SK-N-SH (cell line): ENCODE data around the gene INPP5B. TPM values are rescaled to one million over a fixed set of nuclear protein-coding genes. Genes with fewer than 3 reads are reported as not detected.

Experiments
- CTCF ChIA-PET: fragments of 300-600, 350-600 bp; formaldehyde crosslinking; extraction: SDS; loops from one replicate; lab custom pipeline; 2021; lab: Yijun Ruan, JAX
- POLR2A ChIA-PET: fragments of 350-600 bp; sonication (Branson Sonifier 250); formaldehyde crosslinking; extraction: SDS; loops from one replicate; lab custom pipeline; 2020; ENCODE audit warnings: antibody characterized with exemption, inconsistent platforms; lab: Yijun Ruan, JAX
- DNase-seq: peaks from one replicate; pipeline ENCODE4 v3.0.0; 2012
- H2AFZ ChIP-seq: fragments of 200-600 bp; sonication (generic); 2 replicates; pipeline ENCODE4 v1.8.1; 2016; ENCODE audit warnings: antibody characterized with exemption, mild to moderate bottlenecking, low read depth
- H3F3A ChIP-seq: fragments of 200-600 bp; sonication (generic); replicated peaks from 2 replicates; pipeline ENCODE3; 2016; ENCODE audit warnings: antibody characterized with exemption, mild to moderate bottlenecking; ENCODE audit not compliant: insufficient read depth
- H3K27ac ChIP-seq, 2 experiments: fragments of 200-500 bp in 1 of 2; fragments of 200-600 bp in 1 of 2; sonication (Bioruptor generic) in 1 of 2; sonication (generic), shearing (Covaris generic) in 1 of 2; 2 replicates each; pipeline versions ENCODE4 v1.5.1 to v1.6.1; 2014 to 2016; ENCODE audit warnings: low read depth in 2 of 2, inconsistent platforms in 1 of 2, low read length in 1 of 2, mild to moderate bottlenecking in 1 of 2, mixed read lengths in 1 of 2
- H3K27me3 ChIP-seq: fragments of 200-600 bp; sonication (generic), shearing (Covaris generic); 2 replicates; pipeline ENCODE4 v1.6.1; 2016; ENCODE audit warnings: mixed run types; ENCODE audit not compliant: insufficient read depth
- H3K36me3 ChIP-seq, 2 experiments: fragments of 200-500 bp in 1 of 2; fragments of 200-600 bp in 1 of 2; sonication (Bioruptor generic) in 1 of 2; sonication (generic) in 1 of 2; replicated peaks in 1 of 2; 2 replicates each; pipeline versions ENCODE3 to v1.5.1; 2014 to 2016; ENCODE audit warnings: low read length in 1 of 2, mild to moderate bottlenecking in 1 of 2; ENCODE audit not compliant: insufficient read depth in 2 of 2, control insufficient read depth in 1 of 2
- H3K4me1 ChIP-seq, 2 experiments: fragments of 200-500 bp in 1 of 2; fragments of 200-600 bp in 1 of 2; sonication (Bioruptor generic) in 1 of 2; sonication (generic), shearing (Covaris generic) in 1 of 2; 2 replicates each; pipeline versions ENCODE4 v1.5.1 to v1.6.1; 2014 to 2016; ENCODE audit warnings: low read depth in 1 of 2, low read length in 1 of 2, mixed run types in 1 of 2; ENCODE audit not compliant: insufficient read depth in 2 of 2, control insufficient read depth in 1 of 2
- H3K4me2 ChIP-seq: fragments of 200-600 bp; sonication (generic), shearing (Covaris generic); 2 replicates; pipeline ENCODE4 v1.6.1; 2017; ENCODE audit warnings: mixed run types
- H3K4me3 ChIP-seq, 2 experiments: fragments of 200-500 bp in 1 of 2; fragments of 200-600 bp in 1 of 2; sonication (Bioruptor generic) in 1 of 2; sonication (generic), shearing (Covaris generic) in 1 of 2; 2 replicates each; pipeline versions ENCODE4 v1.5.1 to v1.8.1; 2014 to 2016; ENCODE audit warnings: low read depth in 2 of 2, inconsistent platforms in 1 of 2, low read length in 1 of 2, mild to moderate bottlenecking in 1 of 2, mixed read lengths in 1 of 2, moderate library complexity in 1 of 2
- H3K79me2 ChIP-seq: fragments of 200-600 bp; sonication (generic); 2 replicates; pipeline ENCODE4 v1.8.1; 2017; ENCODE audit warnings: mild to moderate bottlenecking; ENCODE audit not compliant: insufficient read depth
- H3K9ac ChIP-seq: fragments of 200-600 bp; sonication (generic); 2 replicates; pipeline ENCODE4 v1.6.1; 2017; ENCODE audit warnings: mixed run types
- H3K9me2 ChIP-seq: fragments of 200-600 bp; sonication (generic); 2 replicates; pipeline ENCODE4 v1.6.1; 2017; ENCODE audit warnings: mixed run types
- H3K9me3 ChIP-seq: fragments of 200-600 bp; sonication (generic); 2 replicates; pipeline ENCODE4 v1.6.1; 2017; ENCODE audit warnings: mixed run types, mild to moderate bottlenecking, moderate library complexity
- H4K20me1 ChIP-seq: fragments of 200-600 bp; sonication (generic); 2 replicates; pipeline ENCODE4 v1.6.1; 2017; ENCODE audit warnings: mild to moderate bottlenecking, mixed run types; ENCODE audit not compliant: insufficient read depth
- CHD2 ChIP-seq: fragments of 150-350 bp; IDR thresholded peaks from 2 replicates; pipeline ENCODE4 v1.6.1; 2018; ENCODE audit warnings: low read length; ENCODE audit not compliant: partially characterized antibody
- ELF1 ChIP-seq: IDR thresholded peaks from 2 replicates; pipeline ENCODE4 v1.4.0; 2012
- FOXM1 ChIP-seq: IDR thresholded peaks from 2 replicates; pipeline ENCODE4 v1.4.0; 2012; ENCODE audit warnings: low read depth, mild to moderate bottlenecking
- GABPA ChIP-seq: IDR thresholded peaks from 2 replicates; pipeline ENCODE4 v1.4.0; 2012; ENCODE audit warnings: low read depth, mild to moderate bottlenecking
- GATA2 ChIP-seq: sonication (generic); formaldehyde crosslinking; IDR thresholded peaks from 2 replicates; pipeline ENCODE4 v1.5.0; 2020; ENCODE audit warnings: mild to moderate bottlenecking, missing genetic modification reagents
- IRF3 ChIP-seq: fragments of 150-350 bp; IDR thresholded peaks from 2 replicates; pipeline ENCODE4 v1.6.1; 2016; ENCODE audit warnings: mild to moderate bottlenecking, low read depth, low read length
- MAX ChIP-seq: IDR thresholded peaks from 2 replicates; pipeline ENCODE4 v1.4.0; 2012; ENCODE audit warnings: low read depth
- MEF2A ChIP-seq: IDR thresholded peaks from 2 replicates; pipeline ENCODE4 v1.4.0; 2012; ENCODE audit warnings: low read depth, borderline replicate concordance
- MXI1 ChIP-seq: IDR thresholded peaks from 2 replicates; pipeline ENCODE4 v1.6.1; 2012; ENCODE audit warnings: mild to moderate bottlenecking, low read depth, low read length, improper control_type of control experiment
- NFIC ChIP-seq: IDR thresholded peaks from 2 replicates; pipeline ENCODE4 v1.4.0; 2012; ENCODE audit warnings: borderline replicate concordance
- PBX3 ChIP-seq: IDR thresholded peaks from 2 replicates; pipeline ENCODE4; 2012
- POLR2AphosphoS5 ChIP-seq: IDR thresholded peaks from 2 replicates; pipeline ENCODE4 v1.6.1; 2012; ENCODE audit warnings: low read depth, low read length
- RAD21 ChIP-seq: IDR thresholded peaks from 2 replicates; pipeline ENCODE4 v1.6.1; 2012; ENCODE audit warnings: mild to moderate bottlenecking, low read length
- TAF1 ChIP-seq: IDR thresholded peaks from 2 replicates; pipeline ENCODE4 v1.6.1; 2012; ENCODE audit warnings: low read depth, mild to moderate bottlenecking, low read length, moderate library complexity, borderline replicate concordance
- TCF12 ChIP-seq: IDR thresholded peaks from 2 replicates; pipeline ENCODE4 v1.4.0; 2012
- USF2 ChIP-seq: fragments of 150-350 bp; IDR thresholded peaks from 2 replicates; pipeline ENCODE4 v1.6.1; 2017; ENCODE audit warnings: antibody characterized with exemption, low read length, low read depth, borderline replicate concordance
- ZBTB33 ChIP-seq: IDR thresholded peaks from 2 replicates; pipeline ENCODE4 v1.4.0; 2012; ENCODE audit warnings: low read depth, borderline replicate concordance
- WGBS: methylation state at CpG from one replicate; pipeline ENCODE4 v1.1.6; 2017; ENCODE audit warnings: low lambda C conversion rate; 5-methylcytosine and 5-hydroxymethylcytosine counted together
- polyA plus RNA-seq, 3 experiments: library from polyadenylated mRNA; depleted of rRNA; stranded (reverse); fragments of >200 nt; gene quantifications; 2 replicates each; pipeline ENCODE4 v1.2.3, GENCODE V29; 2012

Gene INPP5B
- polyA plus RNA-seq, 1 of the 3 experiments (the other 2 are of a cell fraction): 10.5 TPM

- TF ChIP-seq MEF2A: no peak
- no peak for TF ChIP-seq PBX3
- TF ChIP-seq FOXM1: no peak
- no peak for TF ChIP-seq NFIC
Measured at GRCh38 chr1:37945743-37946702, 830 bp downstream of the INPP5B start (continued).

- no peaks in the 10 kb centered on the region for H3K27me3 ChIP-seq
- no peak for DNase-seq
- H3K36me3 ChIP-seq: peaks cover 0 to 5% of the 10 kb centered on the region in 2 experiments
- POLR2A ChIA-PET: no interaction called here
- no peaks in the 10 kb centered on the region for H4K20me1 ChIP-seq
- no peak overlapping the region for H3K27ac ChIP-seq
- H3K4me2 ChIP-seq: peak overlapping the region; percentile 80; the same call in 1 of the 2 replicates
- H3K9me3 ChIP-seq: no peaks in the 10 kb centered on the region
- no peak overlapping the region for H3K9ac ChIP-seq
- peaks cover 9% of the 10 kb centered on the region; the same call in 1 of the 2 replicates for H3K79me2 ChIP-seq
- WGBS: 89% methylated on average over 5 of the region's 5 CpGs
- no peak for TF ChIP-seq POLR2AphosphoS5
- TF ChIP-seq CHD2: no peak
- TF ChIP-seq IRF3: no peak
- no peak for TF ChIP-seq ZBTB33
- TF ChIP-seq GABPA: no peak
- no peak for TF ChIP-seq GATA2 (CRISPR knock-in tag)
- TF ChIP-seq ELF1: no peak
- TF ChIP-seq TAF1: no peak
- no peak for TF ChIP-seq USF2
- TF ChIP-seq MXI1: no peak
- TF ChIP-seq TCF12: no peak
- no peak for TF ChIP-seq MEF2A
- TF ChIP-seq RAD21: no peak
- TF ChIP-seq PBX3: no peak
- no peak for TF ChIP-seq MAX
- TF ChIP-seq, all 33 proteins: peak for 0
- Histone ChIP-seq H3F3A (no peaks in the 10 kb centered on the region), H3K9me2 (no peaks in the 10 kb centered on the region), H3K4me1 (peaks cover 0 to 9% of the 10 kb centered on the region in 2 experiments; a peak in 1 of 4 replicates), H3K4me3 (no peak overlapping the region), H2AFZ (no peak overlapping the region)
- CTCF ChIA-PET: no interaction called here
Measured at GRCh38 chr1:37945251-37945650, 1.6 kb downstream of the INPP5B start.
